Nucleus accumbens (tissue), 56 donors: ENCODE data around the gene RSPH4A.
"Not testable (repeated sequence)": the region's sequence is repeated elsewhere in the genome, so short reads cannot be mapped to it uniquely, and the experiment has no call there.

Source experiments
- DNase-seq, 56 donors: peaks; one replicate each; lab custom pipeline; 2025; lab: John Stamatoyannopoulos, UW

Gene RSPH4A

GRCh38 chr6:116615937-116616736, at the start of gene RSPH4A:
RSPH4A (plus strand) TSS chr6:116616479; CDS start chr6:116616624, 145 bp downstream.
- DNase-seq = peak; percentile 11 to 95 (median 79)

GRCh38 chr6:116568111-116568510, 48.2 kb upstream of the RSPH4A start:
- DNase-seq = no peak

GRCh38 chr6:116568821-116569755, 47.2 kb upstream of the RSPH4A start:
- DNase-seq = no peak

GRCh38 chr6:116570856-116571682, 45.2 kb upstream of the RSPH4A start, which contains the start of gene RWDD1:
RWDD1 (plus strand) TSS chr6:116571504; CDS start chr6:116571583, 79 bp downstream.
- DNase-seq = peak; percentile 79 to 100 (median 98)

GRCh38 chr6:116571683-116572000, 44.6 kb upstream of the RSPH4A start:
- no peak for DNase-seq

- peak in 2 of 56 donors; percentile 2 to 3 for DNase-seq
Measured at GRCh38 chr6:116572162-116572561, 44.1 kb upstream of the RSPH4A start.

GRCh38 chr6:116575227-116575626, 41.1 kb upstream of the RSPH4A start:
- no peak for DNase-seq

- no peak for DNase-seq
Measured at GRCh38 chr6:116577486-116577885, 38.8 kb upstream of the RSPH4A start.

- DNase-seq = no peak
Measured at GRCh38 chr6:116578335-116578734, 37.9 kb upstream of the RSPH4A start.

- no peak for DNase-seq
Measured at GRCh38 chr6:116579143-116579542, 37.1 kb upstream of the RSPH4A start.

- DNase-seq = no peak
Measured at GRCh38 chr6:116580198-116580597, 36.1 kb upstream of the RSPH4A start.

- no peak for DNase-seq
Measured at GRCh38 chr6:116586276-116586675, 30.0 kb upstream of the RSPH4A start.

GRCh38 chr6:116586738-116587137, 29.5 kb upstream of the RSPH4A start:
- DNase-seq = no peak

- DNase-seq = no peak
Measured at GRCh38 chr6:116595247-116595646, 21.0 kb upstream of the RSPH4A start.

- DNase-seq = no peak
Measured at GRCh38 chr6:116596815-116597214, 19.5 kb upstream of the RSPH4A start.

- not testable (repeated sequence) for DNase-seq
Measured at GRCh38 chr6:116603916-116604315, 12.4 kb upstream of the RSPH4A start.

GRCh38 chr6:116604868-116605267, 11.4 kb upstream of the RSPH4A start:
- DNase-seq = not testable (repeated sequence)

GRCh38 chr6:116605935-116606334, 10.3 kb upstream of the RSPH4A start:
- no peak for DNase-seq

- DNase-seq = no peak
Measured at GRCh38 chr6:116611056-116611455, 5.2 kb upstream of the RSPH4A start.

GRCh38 chr6:116616737-116617053, 416 bp downstream of the RSPH4A start:
- peak in 24 of 56 donors; percentile 0 to 46 (median 17) for DNase-seq
